OCI-LY3 (cell line): ENCODE data around the gene PLCB1.

Source experiments
- CTCF ChIP-seq: fragments of 200-600, 300-600 bp; sonication (generic); IDR thresholded peaks from 2 replicates; pipeline ENCODE4 v1.5.1; 2014; ENCODE audit warnings: antibody characterized with exemption, low read length, low read depth
- EZH2phosphoT487 ChIP-seq: fragments of 200-600 bp; shearing (Covaris generic); IDR thresholded peaks from 2 replicates; pipeline ENCODE4 v1.6.1; 2018; ENCODE audit warnings: antibody characterized with exemption, mixed run types, low read depth

GRCh38 chr20:8443464-8444072 lies 311.5 kb downstream of the PLCB1 start:
- peak; percentile 25; the same call in 1 of the 2 replicates for TF ChIP-seq CTCF
- TF ChIP-seq EZH2phosphoT487: no peak
